HCT116 (cell line): ENCODE results near the gene CCDC69. TPM values are rescaled to one million over a fixed set of nuclear protein-coding genes. Genes with fewer than 3 reads are reported as not detected.

Source experiments
- ATAC-seq: fragments of 200-7000 bp; cut with Tn5 transposase; 2 replicates; pipeline ENCODE4 v1.9.1; 2020; ENCODE audit warnings: mild to moderate bottlenecking, moderate library complexity
- BruUV-seq: library from RNA; stranded (reverse); fragments of 400-500 nt; replicated peaks from 2 replicates; lab custom pipeline; 2021; lab: Mats Ljungman, UMichigan
- CTCF ChIA-PET: fragments of 300-600 bp; sonication (Branson Sonifier 250); formaldehyde crosslinking; loops from one replicate; lab custom pipeline; 2021; ENCODE audit warnings: antibody characterized with exemption; lab: Charles Lee
- POLR2A ChIA-PET: fragments of 300-600, 350-600 bp; sonication (Branson Sonifier 250); formaldehyde crosslinking; loops from one replicate; lab custom pipeline; 2021; ENCODE audit warnings: antibody characterized with exemption; lab: Charles Lee
- RAD21 ChIA-PET, 2 experiments: fragments of 300-600 bp; sonication (Branson Sonifier 250); formaldehyde crosslinking; loops; one replicate each; lab custom pipeline; 2023; ENCODE audit warnings: low total read pairs in 2 of 2; ENCODE audit not compliant: uncharacterized antibody in 2 of 2, unreplicated experiment in 2 of 2, low non-redundant PET in 1 of 2; lab: Charles Lee
- DNase-seq: peaks from one replicate; pipeline ENCODE4 v3.0.0-alpha.2; 2010; ENCODE audit warnings: low read depth, low spot score
- H2AFZ ChIP-seq: fragments of 200-600 bp; shearing (Covaris generic), sonication (generic); 2 replicates; pipeline ENCODE4 v1.6.1; 2017; ENCODE audit warnings: low read depth, mixed run types, mixed read lengths, antibody characterized with exemption, low read length; ENCODE audit not compliant: poor library complexity, severe bottlenecking
- H3K27ac ChIP-seq: 2 replicates; pipeline ENCODE4 v1.5.1; 2012; ENCODE audit warnings: low read depth, low read length
- H3K27me3 ChIP-seq: fragments of 200-600 bp; sonication (generic); 2 replicates; pipeline ENCODE4 v1.6.1; 2016; ENCODE audit warnings: mixed run types, low read length, mixed read lengths; ENCODE audit not compliant: insufficient read depth
- H3K36me3 ChIP-seq, 2 experiments: fragments of 200-500 bp in 1 of 2; fragments of 200-600 bp in 1 of 2; sonication (Bioruptor generic) in 1 of 2; sonication (generic) in 1 of 2; 2 replicates each; pipeline versions ENCODE4 v1.5.1 to v1.6.1; 2014 to 2016; ENCODE audit warnings: low read length in 2 of 2, inconsistent platforms in 1 of 2, mixed read lengths in 1 of 2, mixed run types in 1 of 2; ENCODE audit not compliant: insufficient read depth in 2 of 2, control insufficient read depth in 1 of 2
- H3K4me1 ChIP-seq, 2 experiments: fragments of 200-600 bp in 1 of 2; sonication (generic) in 1 of 2; 2 replicates each; pipeline versions ENCODE4 v1.5.1 to v1.6.1; 2012 to 2017; ENCODE audit warnings: low read length in 2 of 2, inconsistent platforms in 1 of 2, mild to moderate bottlenecking in 1 of 2, mixed read lengths in 1 of 2, mixed run types in 1 of 2, moderate library complexity in 1 of 2; ENCODE audit not compliant: insufficient read depth in 2 of 2, control insufficient read depth in 1 of 2
- H3K4me2 ChIP-seq: fragments of 200-600 bp; sonication (generic); 2 replicates; pipeline ENCODE4 v1.6.1; 2017; ENCODE audit warnings: mixed run types, low read length, mixed read lengths
- H3K4me3 ChIP-seq, 2 experiments: fragments of 200-600 bp in 1 of 2; sonication (generic) in 1 of 2; replicated peaks in 1 of 2; 2 replicates each; pipeline ENCODE4 v1.5.1; 2011 to 2016; ENCODE audit warnings: low read length in 2 of 2, control low read depth in 1 of 2, low read depth in 1 of 2, mild to moderate bottlenecking in 1 of 2, mixed read lengths in 1 of 2, mixed run types in 1 of 2
- H3K79me2 ChIP-seq: fragments of 200-600 bp; sonication (generic); 2 replicates; pipeline ENCODE4 v1.6.1; 2017; ENCODE audit warnings: mild to moderate bottlenecking, mixed run types, low read length, moderate library complexity, mixed read lengths; ENCODE audit not compliant: insufficient read depth
- H3K9ac ChIP-seq: fragments of 200-600 bp; sonication (generic); 2 replicates; pipeline ENCODE4 v1.6.1; 2016; ENCODE audit warnings: low read length, mixed read lengths
- H3K9me2 ChIP-seq: fragments of 200-600 bp; sonication (generic), shearing (Covaris generic); 2 replicates; pipeline ENCODE4 v1.6.1; 2017; ENCODE audit warnings: mixed run types, mild to moderate bottlenecking, moderate library complexity; ENCODE audit not compliant: insufficient read depth
- H3K9me3 ChIP-seq, 2 experiments: fragments of 200-500 bp in 1 of 2; fragments of 200-600 bp in 1 of 2; sonication (Bioruptor generic) in 1 of 2; sonication (generic) in 1 of 2; 2 replicates each; pipeline ENCODE4 v1.6.1; 2014 to 2017; ENCODE audit warnings: low read length in 2 of 2, mixed read lengths in 2 of 2, inconsistent platforms in 1 of 2, low read depth in 1 of 2, mild to moderate bottlenecking in 1 of 2, mixed run types in 1 of 2, moderate library complexity in 1 of 2; ENCODE audit not compliant: control insufficient read depth in 1 of 2, insufficient read depth in 1 of 2
- H4K20me1 ChIP-seq: fragments of 200-600 bp; sonication (generic), shearing (Covaris generic); 2 replicates; pipeline ENCODE4 v1.6.1; 2017; ENCODE audit warnings: mixed run types, mild to moderate bottlenecking, moderate library complexity; ENCODE audit not compliant: insufficient read depth
- CEBPB ChIP-seq: IDR thresholded peaks from 2 replicates; pipeline ENCODE4 v1.6.1; 2012; ENCODE audit warnings: low read depth
- EGR1 ChIP-seq: IDR thresholded peaks from 2 replicates; pipeline ENCODE4 v1.6.1; 2012; ENCODE audit warnings: low read depth
- ELF1 ChIP-seq: IDR thresholded peaks from 2 replicates; pipeline ENCODE4 v1.6.1; 2012; ENCODE audit warnings: low read depth, borderline replicate concordance
- EZH2phosphoT487 ChIP-seq: fragments of 200-600 bp; IDR thresholded peaks from 2 replicates; pipeline ENCODE4 v1.6.1; 2018; ENCODE audit warnings: antibody characterized with exemption, borderline replicate concordance
- FOSL1 ChIP-seq: IDR thresholded peaks from 2 replicates; pipeline ENCODE4 v1.6.1; 2012; ENCODE audit warnings: low read depth
- POLR2AphosphoS5 ChIP-seq: IDR thresholded peaks from 2 replicates; pipeline ENCODE4 v1.6.1; 2011; ENCODE audit warnings: mild to moderate bottlenecking, low read depth, low read length, moderate library complexity
- SIN3A ChIP-seq: IDR thresholded peaks from 2 replicates; pipeline ENCODE4 v1.6.1; 2012; ENCODE audit warnings: low read depth
- TCF7L2 ChIP-seq: IDR thresholded peaks from 2 replicates; pipeline ENCODE4 v1.7.0; 2011; ENCODE audit warnings: borderline replicate concordance, inconsistent platforms; ENCODE audit not compliant: insufficient read depth, insufficient read length; ENCODE audit errors: extremely low read depth
- ZFX ChIP-seq: fragments of 450-650 bp; IDR thresholded peaks from 2 replicates; pipeline ENCODE4 v1.6.1; 2017
- intact Hi-C: fragments of 100-400 bp; cut with micrococcal nuclease; formaldehyde crosslinking; loops from 2 replicates; pipeline ENCODE4 v1.10.0; 2022
- total RNA-seq: library from RNA; stranded (reverse); gene quantifications from one replicate; pipeline ENCODE4 v1.2.1, GENCODE V29; 2021; ENCODE audit not compliant: unreplicated experiment
- TF ChIP-seq, protein P1 (sequence below): IDR thresholded peaks from 2 replicates; pipeline ENCODE4 v1.6.1; 2012
- TF ChIP-seq, protein P2 (sequence below): IDR thresholded peaks from 2 replicates; pipeline ENCODE4 v1.6.1; 2012
- TF ChIP-seq, protein P3 (sequence below), 3 experiments: fragments of 200-600 bp in 1 of 3; sonication (generic) in 1 of 3; IDR thresholded peaks in 2 of 3; conservative IDR thresholded peaks in 1 of 3; 2 replicates each; pipeline ENCODE4 v1.5.1; 2012 to 2017; ENCODE audit warnings: low read depth in 2 of 3, low read length in 2 of 3, antibody characterized with exemption in 1 of 3, borderline replicate concordance in 1 of 3, control low read depth in 1 of 3, mild to moderate bottlenecking in 1 of 3, mixed read lengths in 1 of 3, mixed run types in 1 of 3, moderate library complexity in 1 of 3; ENCODE audit not compliant: insufficient read depth in 1 of 3
- TF ChIP-seq, protein P4 (sequence below): IDR thresholded peaks from 2 replicates; pipeline ENCODE4 v1.6.1; 2012; ENCODE audit warnings: low read depth

CCDC69 gene
- total RNA-seq, 1 experiment from 2014 or later, result 4.3 TPM

DNA sequence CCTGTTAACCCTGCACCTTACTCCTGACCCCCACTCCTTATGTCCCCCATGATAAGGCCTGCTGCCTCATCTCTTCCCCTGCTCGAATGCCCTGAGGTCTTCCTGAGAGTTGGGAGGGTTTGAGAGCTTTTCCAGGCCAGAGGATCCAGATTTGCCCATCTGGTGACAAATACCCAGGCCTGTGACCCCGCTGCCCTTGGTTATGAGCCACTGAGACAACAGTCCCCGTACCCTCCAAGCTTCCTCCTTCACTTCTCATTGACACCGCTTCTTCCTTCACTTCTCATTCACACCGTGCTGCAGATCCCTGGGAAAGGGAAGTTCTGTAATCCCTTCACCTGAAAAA lies 29.7 kb upstream of the CCDC69 start:
- peaks cover 3 to 40% of the 10 kb centered on the region in 2 experiments; a peak in 3 of 4 replicates for H3K4me1 ChIP-seq
- no peak for DNase-seq
- POLR2A ChIA-PET, result interaction anchor here (2.0 to 2.7 kb wide), 2 partner anchors 12 to 518 kb away, joined by 8 to 9 read pairs; partner anchors contain the start of gene G3BP1
- H3K9me3 ChIP-seq, result no peaks in the 10 kb centered on the region
- H3K9me2 ChIP-seq, result no peaks in the 10 kb centered on the region
- ATAC-seq, result no peak
- H3K36me3 ChIP-seq, result no peaks in the 10 kb centered on the region
- H3K4me2 ChIP-seq, result peak overlapping the region; percentile 98
- no peaks in the 10 kb centered on the region for H3K27me3 ChIP-seq
- H3K9ac ChIP-seq, result peak overlapping the region; percentile 76
- H3K79me2 ChIP-seq, result no peaks in the 10 kb centered on the region
- RAD21 ChIA-PET, result interaction anchor here in 1 of 2 experiments (1.2 to 1.3 kb wide), 2 partner anchors 62 to 270 kb away, joined by 3 to 7 read pairs; no protein-coding TSS in a partner anchor
- intact Hi-C loops, result loop anchor here (10.0 kb wide), 1 partner anchor 491 kb away; no protein-coding TSS in a partner anchor
- BruUV-seq, result no TSS peak
- no peaks in the 10 kb centered on the region for H4K20me1 ChIP-seq
- CTCF ChIA-PET, result interaction anchor here (1.1 to 1.9 kb wide), 4 partner anchors 12 to 517 kb away, joined by 4 to 7 read pairs (median 5); no protein-coding TSS in a partner anchor
- H3K4me3 ChIP-seq, result peak overlapping the region; percentile 70 to 83
- H3K27ac ChIP-seq, result no peak overlapping the region
- no peak overlapping the region for H2AFZ ChIP-seq
- TF ChIP-seq ZFX, result no peak
- TF ChIP-seq, protein P1, sequence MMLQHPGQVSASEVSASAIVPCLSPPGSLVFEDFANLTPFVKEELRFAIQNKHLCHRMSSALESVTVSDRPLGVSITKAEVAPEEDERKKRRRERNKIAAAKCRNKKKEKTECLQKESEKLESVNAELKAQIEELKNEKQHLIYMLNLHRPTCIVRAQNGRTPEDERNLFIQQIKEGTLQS, result no peak
- no peak for TF ChIP-seq EGR1
- TF ChIP-seq, protein P2, sequence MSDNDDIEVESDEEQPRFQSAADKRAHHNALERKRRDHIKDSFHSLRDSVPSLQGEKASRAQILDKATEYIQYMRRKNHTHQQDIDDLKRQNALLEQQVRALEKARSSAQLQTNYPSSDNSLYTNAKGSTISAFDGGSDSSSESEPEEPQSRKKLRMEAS, result no peak
- TF ChIP-seq, protein P3, sequence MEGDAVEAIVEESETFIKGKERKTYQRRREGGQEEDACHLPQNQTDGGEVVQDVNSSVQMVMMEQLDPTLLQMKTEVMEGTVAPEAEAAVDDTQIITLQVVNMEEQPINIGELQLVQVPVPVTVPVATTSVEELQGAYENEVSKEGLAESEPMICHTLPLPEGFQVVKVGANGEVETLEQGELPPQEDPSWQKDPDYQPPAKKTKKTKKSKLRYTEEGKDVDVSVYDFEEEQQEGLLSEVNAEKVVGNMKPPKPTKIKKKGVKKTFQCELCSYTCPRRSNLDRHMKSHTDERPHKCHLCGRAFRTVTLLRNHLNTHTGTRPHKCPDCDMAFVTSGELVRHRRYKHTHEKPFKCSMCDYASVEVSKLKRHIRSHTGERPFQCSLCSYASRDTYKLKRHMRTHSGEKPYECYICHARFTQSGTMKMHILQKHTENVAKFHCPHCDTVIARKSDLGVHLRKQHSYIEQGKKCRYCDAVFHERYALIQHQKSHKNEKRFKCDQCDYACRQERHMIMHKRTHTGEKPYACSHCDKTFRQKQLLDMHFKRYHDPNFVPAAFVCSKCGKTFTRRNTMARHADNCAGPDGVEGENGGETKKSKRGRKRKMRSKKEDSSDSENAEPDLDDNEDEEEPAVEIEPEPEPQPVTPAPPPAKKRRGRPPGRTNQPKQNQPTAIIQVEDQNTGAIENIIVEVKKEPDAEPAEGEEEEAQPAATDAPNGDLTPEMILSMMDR (IDR thresholded peaks at IDR 0.05 in 2 of 3, conservative IDR thresholded peaks at IDR 0.05 in 1 of 3; ENCODE audit: borderline replicate concordance in 1 of 3, insufficient read depth in 1 of 3, low read depth in 2 of 3, low read length in 2 of 3), result no peak
- TF ChIP-seq TCF7L2, result no peak
- TF ChIP-seq, protein P4, sequence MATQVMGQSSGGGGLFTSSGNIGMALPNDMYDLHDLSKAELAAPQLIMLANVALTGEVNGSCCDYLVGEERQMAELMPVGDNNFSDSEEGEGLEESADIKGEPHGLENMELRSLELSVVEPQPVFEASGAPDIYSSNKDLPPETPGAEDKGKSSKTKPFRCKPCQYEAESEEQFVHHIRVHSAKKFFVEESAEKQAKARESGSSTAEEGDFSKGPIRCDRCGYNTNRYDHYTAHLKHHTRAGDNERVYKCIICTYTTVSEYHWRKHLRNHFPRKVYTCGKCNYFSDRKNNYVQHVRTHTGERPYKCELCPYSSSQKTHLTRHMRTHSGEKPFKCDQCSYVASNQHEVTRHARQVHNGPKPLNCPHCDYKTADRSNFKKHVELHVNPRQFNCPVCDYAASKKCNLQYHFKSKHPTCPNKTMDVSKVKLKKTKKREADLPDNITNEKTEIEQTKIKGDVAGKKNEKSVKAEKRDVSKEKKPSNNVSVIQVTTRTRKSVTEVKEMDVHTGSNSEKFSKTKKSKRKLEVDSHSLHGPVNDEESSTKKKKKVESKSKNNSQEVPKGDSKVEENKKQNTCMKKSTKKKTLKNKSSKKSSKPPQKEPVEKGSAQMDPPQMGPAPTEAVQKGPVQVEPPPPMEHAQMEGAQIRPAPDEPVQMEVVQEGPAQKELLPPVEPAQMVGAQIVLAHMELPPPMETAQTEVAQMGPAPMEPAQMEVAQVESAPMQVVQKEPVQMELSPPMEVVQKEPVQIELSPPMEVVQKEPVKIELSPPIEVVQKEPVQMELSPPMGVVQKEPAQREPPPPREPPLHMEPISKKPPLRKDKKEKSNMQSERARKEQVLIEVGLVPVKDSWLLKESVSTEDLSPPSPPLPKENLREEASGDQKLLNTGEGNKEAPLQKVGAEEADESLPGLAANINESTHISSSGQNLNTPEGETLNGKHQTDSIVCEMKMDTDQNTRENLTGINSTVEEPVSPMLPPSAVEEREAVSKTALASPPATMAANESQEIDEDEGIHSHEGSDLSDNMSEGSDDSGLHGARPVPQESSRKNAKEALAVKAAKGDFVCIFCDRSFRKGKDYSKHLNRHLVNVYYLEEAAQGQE, result no peak
- TF ChIP-seq EZH2phosphoT487, result no peak
- TF ChIP-seq FOSL1, result no peak
- TF ChIP-seq ELF1, result no peak
- TF ChIP-seq POLR2AphosphoS5, result no peak
- TF ChIP-seq SIN3A, result no peak
- no peak for TF ChIP-seq CEBPB
- TF ChIP-seq, all 23 proteins: peak for 0
